ENCODE results near the gene CLASP1. TPM values are rescaled to one million over a fixed set of nuclear protein-coding genes. Genes with fewer than 3 reads are reported as not detected.

CLASP1 gene
- total RNA-seq, 1 experiment from 2014 or later = 81.9 TPM

DNA sequence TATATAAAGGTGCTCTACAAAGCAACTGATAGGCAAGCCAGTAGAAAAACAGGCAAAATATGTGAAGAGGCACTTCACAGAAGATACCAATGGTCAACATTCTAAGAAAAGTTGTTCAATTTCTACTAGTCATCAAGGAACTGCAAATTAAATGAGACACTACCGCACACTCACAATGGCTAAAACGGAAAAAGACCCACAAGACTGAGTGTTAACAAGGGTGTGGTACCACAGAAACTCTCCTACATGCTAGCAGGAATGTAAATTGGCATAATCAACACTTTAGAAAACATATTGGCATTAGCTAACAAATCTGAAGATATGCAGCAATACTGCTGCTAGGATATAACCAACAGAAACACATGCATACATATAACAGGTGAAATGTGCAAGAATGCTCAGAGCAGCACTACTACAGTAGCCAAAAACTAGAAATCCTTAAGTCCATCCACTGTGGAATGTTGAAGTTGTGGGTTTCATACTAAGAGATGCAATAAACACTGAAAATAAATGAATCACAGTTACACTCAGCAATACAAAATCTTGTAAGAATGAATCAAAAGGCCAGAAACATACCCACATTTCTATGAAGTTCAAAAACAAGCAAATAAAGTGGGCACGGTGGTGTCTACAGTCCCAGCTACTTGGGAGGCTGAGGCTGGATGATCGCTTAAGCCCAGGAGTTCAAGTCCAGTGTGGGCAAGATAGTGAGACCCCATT is 109.4 kb downstream of the CLASP1 start:
- Mint-ChIP-seq H3K27me3 (ENCODE audit: insufficient read depth, unreplicated experiment) (no peaks in the 10 kb centered on the region), H3K9me3 (ENCODE audit: unreplicated experiment) (no peaks in the 10 kb centered on the region), H3K36me3 (ENCODE audit: insufficient read depth, unreplicated experiment) (peaks cover 16% of the 10 kb centered on the region), H3K4me3 (ENCODE audit: unreplicated experiment) (no peak overlapping the region), H3K27ac (ENCODE audit: low read depth, unreplicated experiment) (no peak overlapping the region), H3K4me1 (ENCODE audit: insufficient read depth, unreplicated experiment) (peaks cover 14% of the 10 kb centered on the region)
- ChIA-PET CTCF (no interaction called here), POLR2A (interaction anchor here (1.8 kb wide), 1 partner anchor 110 kb away, joined by 4 read pairs; the partner anchor contains the start of gene CLASP1)
- no TSS peak for BruUV-seq (replicated peaks)
- intact Hi-C loops (cut with micrococcal nuclease) = no loop called here
- DNase-seq (ENCODE audit: unreplicated experiment) = no peak
- TF ChIP-seq CTCF (IDR thresholded peaks at IDR 0.05; ENCODE audit: unreplicated experiment) = no peak

GRCh38 chr2:121536850-121537557 is 112.3 kb downstream of the CLASP1 start:
- Mint-ChIP-seq H3K27ac (ENCODE audit: low read depth, unreplicated experiment) (no peak overlapping the region), H3K4me3 (ENCODE audit: unreplicated experiment) (no peak overlapping the region), H3K27me3 (ENCODE audit: insufficient read depth, unreplicated experiment) (no peaks in the 10 kb centered on the region), H3K4me1 (ENCODE audit: insufficient read depth, unreplicated experiment) (peaks cover 18% of the 10 kb centered on the region), H3K9me3 (ENCODE audit: unreplicated experiment) (no peaks in the 10 kb centered on the region), H3K36me3 (ENCODE audit: insufficient read depth, unreplicated experiment) (peaks cover 16% of the 10 kb centered on the region)
- ChIA-PET POLR2A (interaction anchor here (0.6 to 0.9 kb wide), 2 partner anchors 71 to 89 kb away, joined by 3 read pairs; no protein-coding TSS in a partner anchor), CTCF (interaction anchor here (0.7 to 0.8 kb wide), 2 partner anchors 21 to 58 kb away, joined by 4 read pairs; no protein-coding TSS in a partner anchor)
- intact Hi-C loops (cut with micrococcal nuclease) = no loop called here
- no peak for DNase-seq (ENCODE audit: unreplicated experiment)
- BruUV-seq (replicated peaks) = no TSS peak
- no peak for TF ChIP-seq CTCF (IDR thresholded peaks at IDR 0.05; ENCODE audit: unreplicated experiment)

DNA sequence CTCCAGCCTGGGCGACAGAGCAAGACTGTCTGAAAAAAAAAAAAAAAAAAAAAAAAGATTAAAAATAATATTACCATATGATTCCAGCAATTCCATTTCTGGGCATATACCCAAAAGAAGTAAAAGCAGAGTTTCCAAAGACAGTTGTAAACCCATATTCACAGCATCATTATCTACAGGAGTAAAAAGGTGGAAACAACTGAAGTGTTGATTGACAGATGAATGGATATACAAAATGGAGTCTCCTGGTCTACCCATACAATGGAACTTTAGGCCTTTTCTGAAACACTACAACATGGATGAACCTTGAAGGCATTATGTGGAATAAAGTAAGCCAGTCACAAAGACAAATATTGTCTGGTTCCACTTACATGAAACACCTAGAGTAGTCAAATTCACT is 112.9 kb downstream of the CLASP1 start:
- Mint-ChIP-seq H3K4me3 (ENCODE audit: unreplicated experiment) (no peak overlapping the region), H3K36me3 (ENCODE audit: insufficient read depth, unreplicated experiment) (peaks cover 17% of the 10 kb centered on the region), H3K27ac (ENCODE audit: low read depth, unreplicated experiment) (no peak overlapping the region), H3K9me3 (ENCODE audit: unreplicated experiment) (no peaks in the 10 kb centered on the region), H3K27me3 (ENCODE audit: insufficient read depth, unreplicated experiment) (no peaks in the 10 kb centered on the region), H3K4me1 (ENCODE audit: insufficient read depth, unreplicated experiment) (peaks cover 18% of the 10 kb centered on the region)
- CTCF ChIA-PET = interaction anchor here (0.8 kb wide), 1 partner anchor 22 kb away, joined by 4 read pairs; no protein-coding TSS in a partner anchor
- BruUV-seq (replicated peaks) = no TSS peak
- POLR2A ChIA-PET = no interaction called here
- intact Hi-C loops (cut with micrococcal nuclease) = no loop called here
- no peak for DNase-seq (ENCODE audit: unreplicated experiment)
- TF ChIP-seq CTCF (IDR thresholded peaks at IDR 0.05; ENCODE audit: unreplicated experiment) = no peak

DNA sequence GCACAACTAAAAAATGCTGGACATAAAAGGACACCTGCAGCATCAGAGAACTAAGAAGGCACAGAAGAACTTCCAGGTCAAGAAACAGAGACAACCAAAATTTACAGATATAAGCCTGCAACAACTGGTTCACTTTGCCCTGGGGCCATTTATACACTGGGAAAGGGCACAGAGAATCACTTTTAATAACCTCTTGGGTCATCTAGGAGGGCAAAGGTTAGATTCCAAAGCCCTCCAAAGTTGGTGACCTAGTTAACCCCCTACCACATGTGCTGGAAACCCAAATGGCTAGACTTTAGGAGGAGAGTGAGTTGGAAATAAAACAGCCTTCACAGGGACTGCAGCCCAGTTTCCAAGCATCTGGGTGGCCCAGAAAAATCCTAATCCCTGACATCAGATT is 115.3 kb downstream of the CLASP1 start:
- CTCF ChIA-PET = no interaction called here
- intact Hi-C loops (cut with micrococcal nuclease) = no loop called here

More for the DNA sequence above, 115.3 kb downstream of the CLASP1 start:
- no peaks in the 10 kb centered on the region for H3K9me3 Mint-ChIP-seq (ENCODE audit: unreplicated experiment)
- DNase-seq (ENCODE audit: unreplicated experiment) = no peak
- H3K36me3 Mint-ChIP-seq (ENCODE audit: insufficient read depth, unreplicated experiment) = peaks cover 33% of the 10 kb centered on the region
- TF ChIP-seq CTCF (IDR thresholded peaks at IDR 0.05; ENCODE audit: unreplicated experiment) = no peak
- POLR2A ChIA-PET = no interaction called here
- no peak overlapping the region for H3K4me3 Mint-ChIP-seq (ENCODE audit: unreplicated experiment)
- no peaks in the 10 kb centered on the region for H3K27me3 Mint-ChIP-seq (ENCODE audit: insufficient read depth, unreplicated experiment)
- H3K4me1 Mint-ChIP-seq (ENCODE audit: insufficient read depth, unreplicated experiment) = peaks cover 15% of the 10 kb centered on the region
- H3K27ac Mint-ChIP-seq (ENCODE audit: low read depth, unreplicated experiment) = no peak overlapping the region
- no TSS peak for BruUV-seq (replicated peaks)

Measured in MCF 10A (cell line).